Measurements from ENCODE around the gene MPZ.
A peak's percentile ranks its signal among the peaks of the same experiment; 100 is the strongest.
"Not testable (repeated sequence)": the region's sequence is repeated elsewhere in the genome, so short reads cannot be mapped to it uniquely, and the experiment has no call there.

The MPZ gene

GRCh38 chr1:161309868-161310267 is at the start of gene MPZ:
TSS of gene MPZ (minus strand) at chr1:161309968. CDS start at chr1:161309905, 63 bp downstream.
- no peak for DNase-seq

- DNase-seq = no peak
Measured at GRCh38 chr1:161359291-161359690, 49.5 kb upstream of the MPZ start.

GRCh38 chr1:161357073-161357472 is 47.3 kb upstream of the MPZ start:
- no peak for DNase-seq

GRCh38 chr1:161351482-161351881 is 41.7 kb upstream of the MPZ start:
- no peak for DNase-seq

GRCh38 chr1:161350671-161351070 is 40.9 kb upstream of the MPZ start:
- DNase-seq = no peak

GRCh38 chr1:161342821-161343220 is 33.1 kb upstream of the MPZ start:
- peak; percentile 22 for DNase-seq

- no peak for DNase-seq
Measured at GRCh38 chr1:161342177-161342576, 32.4 kb upstream of the MPZ start.

GRCh38 chr1:161335796-161336195 is 26.0 kb upstream of the MPZ start:
- no peak for DNase-seq

- DNase-seq = no peak
Measured at GRCh38 chr1:161333166-161333565, 23.4 kb upstream of the MPZ start.

GRCh38 chr1:161330346-161330745 is 20.6 kb upstream of the MPZ start:
- DNase-seq = no peak

GRCh38 chr1:161324020-161324419 is 14.3 kb upstream of the MPZ start:
- no peak for DNase-seq

- DNase-seq = not testable (repeated sequence)
Measured at GRCh38 chr1:161315841-161316674, 6.3 kb upstream of the MPZ start.

GRCh38 chr1:161314201-161314981 is 4.6 kb upstream of the MPZ start, which contains the start of gene SDHC:
TSS of gene SDHC (plus strand) at chr1:161314381. CDS start at chr1:161314406, 25 bp downstream.
- DNase-seq = peak; percentile 65

GRCh38 chr1:161313554-161314200 is 3.9 kb upstream of the MPZ start:
- DNase-seq = no peak

- DNase-seq = no peak
Measured at GRCh38 chr1:161311595-161312181, 1.9 kb upstream of the MPZ start.

GRCh38 chr1:161307892-161308638 is 1.7 kb downstream of the MPZ start:
- no peak for DNase-seq

- DNase-seq = no peak
Measured at GRCh38 chr1:161307230-161307768, 2.5 kb downstream of the MPZ start.

GRCh38 chr1:161305867-161306519 is 3.8 kb downstream of the MPZ start:
- DNase-seq = no peak

- no peak for DNase-seq
Measured at GRCh38 chr1:161304927-161305866, 4.6 kb downstream of the MPZ start.

- no peak for DNase-seq
Measured at GRCh38 chr1:161300478-161300877, 9.3 kb downstream of the MPZ start.

Measured in NCI-H446 treated with DMSO at 0.1 percent for 48 hours (cell line).